ENCODE results near the gene ATP23. TPM values are rescaled to one million over a fixed set of nuclear protein-coding genes. Genes with fewer than 3 reads are reported as not detected.

ATP23 gene
- total RNA-seq, 2 donors from 2014 or later = 10.4 to 11.3 TPM

DNA sequence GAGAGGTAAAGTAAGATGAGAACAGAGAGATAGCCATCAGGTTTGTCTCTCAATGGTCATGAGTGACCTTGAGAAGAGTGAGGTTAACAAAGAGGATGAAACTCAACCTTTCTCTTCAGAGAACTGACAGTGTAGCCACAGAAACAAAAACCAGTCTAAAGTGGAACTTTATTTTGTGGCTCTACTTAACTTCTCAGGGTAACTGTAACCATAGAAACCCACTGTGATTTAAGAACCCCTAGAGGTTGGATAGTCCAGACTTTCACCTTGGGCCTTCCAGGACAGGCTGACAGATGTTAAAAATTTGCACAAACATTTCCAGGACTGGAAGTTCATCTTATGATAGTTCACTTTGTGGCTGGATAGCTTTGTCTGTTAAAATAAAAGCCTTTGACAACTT, 48.5 kb downstream of the ATP23 start:
- Mint-ChIP-seq H3K4me1 (peaks cover 4% of the 10 kb centered on the region), H3K27me3 (ENCODE audit: insufficient read depth) (no peaks in the 10 kb centered on the region), H3K27ac (no peak overlapping the region), H3K4me3 (no peak overlapping the region), H3K9me3 (peaks cover 9% of the 10 kb centered on the region), H3K36me3 (ENCODE audit: low read depth) (no peaks in the 10 kb centered on the region)
- Histone ChIP-seq H3K27me3 (ENCODE audit: control insufficient read depth, insufficient read depth, low read length, poor library complexity, severe bottlenecking) (no peaks in the 10 kb centered on the region), H3K4me1 (ENCODE audit: control insufficient read depth, insufficient read depth, low read length) (peaks cover 5% of the 10 kb centered on the region), H3K9ac (ENCODE audit: extremely low read depth, low read length, poor library complexity, severe bottlenecking) (no peak overlapping the region), H3K4me3 (ENCODE audit: low read length) (no peak overlapping the region), H3K27ac (ENCODE audit: low read depth, low read length) (no peak overlapping the region), H3K9me3 (ENCODE audit: control insufficient read depth, low read length) (peaks cover 12% of the 10 kb centered on the region), H3K36me3 (ENCODE audit: control insufficient read depth, insufficient read depth, low read length) (no peaks in the 10 kb centered on the region)
- TF ChIP-seq, protein P1, sequence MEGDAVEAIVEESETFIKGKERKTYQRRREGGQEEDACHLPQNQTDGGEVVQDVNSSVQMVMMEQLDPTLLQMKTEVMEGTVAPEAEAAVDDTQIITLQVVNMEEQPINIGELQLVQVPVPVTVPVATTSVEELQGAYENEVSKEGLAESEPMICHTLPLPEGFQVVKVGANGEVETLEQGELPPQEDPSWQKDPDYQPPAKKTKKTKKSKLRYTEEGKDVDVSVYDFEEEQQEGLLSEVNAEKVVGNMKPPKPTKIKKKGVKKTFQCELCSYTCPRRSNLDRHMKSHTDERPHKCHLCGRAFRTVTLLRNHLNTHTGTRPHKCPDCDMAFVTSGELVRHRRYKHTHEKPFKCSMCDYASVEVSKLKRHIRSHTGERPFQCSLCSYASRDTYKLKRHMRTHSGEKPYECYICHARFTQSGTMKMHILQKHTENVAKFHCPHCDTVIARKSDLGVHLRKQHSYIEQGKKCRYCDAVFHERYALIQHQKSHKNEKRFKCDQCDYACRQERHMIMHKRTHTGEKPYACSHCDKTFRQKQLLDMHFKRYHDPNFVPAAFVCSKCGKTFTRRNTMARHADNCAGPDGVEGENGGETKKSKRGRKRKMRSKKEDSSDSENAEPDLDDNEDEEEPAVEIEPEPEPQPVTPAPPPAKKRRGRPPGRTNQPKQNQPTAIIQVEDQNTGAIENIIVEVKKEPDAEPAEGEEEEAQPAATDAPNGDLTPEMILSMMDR (conservative IDR thresholded peaks at IDR 0.05) = no peak
- DNase-seq = no peak

DNA sequence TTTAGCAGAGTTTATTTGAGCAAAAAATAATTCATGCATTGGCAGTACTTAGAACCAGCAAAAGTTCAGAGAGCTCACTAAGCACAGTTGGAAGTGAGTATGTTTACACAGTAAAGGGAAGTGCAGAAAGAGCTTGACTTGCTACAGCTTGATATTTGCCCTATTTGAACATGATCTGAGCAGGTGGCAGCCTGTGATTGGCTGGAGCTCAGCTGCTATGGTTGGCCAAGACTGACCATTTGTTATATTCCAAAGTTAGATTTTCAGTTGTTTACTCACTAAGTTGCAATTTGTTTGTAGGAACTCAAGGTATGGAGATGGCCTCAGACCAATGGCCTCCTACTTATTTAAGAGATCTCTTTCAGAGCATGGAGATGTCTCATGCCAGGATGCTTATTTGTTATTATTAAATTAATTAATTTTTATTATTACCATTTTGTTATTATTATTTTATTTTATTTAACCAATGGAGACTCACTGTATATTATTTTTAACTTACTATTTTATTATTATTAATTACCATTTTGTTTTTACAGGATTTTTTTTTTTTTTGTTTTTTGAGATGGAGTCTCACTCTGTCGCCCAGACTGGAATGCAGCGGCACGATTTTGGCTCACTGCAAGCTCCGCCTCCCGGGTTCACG, 49.0 kb downstream of the ATP23 start:
- Mint-ChIP-seq H3K9me3 (peaks cover 9% of the 10 kb centered on the region), H3K36me3 (ENCODE audit: low read depth) (no peaks in the 10 kb centered on the region), H3K4me3 (no peak overlapping the region), H3K27me3 (ENCODE audit: insufficient read depth) (no peaks in the 10 kb centered on the region), H3K27ac (no peak overlapping the region), H3K4me1 (peaks cover 4% of the 10 kb centered on the region)
- H3K36me3 ChIP-seq (ENCODE audit: control insufficient read depth, insufficient read depth, low read length) = no peaks in the 10 kb centered on the region
- H3K27me3 ChIP-seq (ENCODE audit: control insufficient read depth, insufficient read depth, low read length, poor library complexity, severe bottlenecking) = no peaks in the 10 kb centered on the region
- 99 to 100% methylated on average over 4 to 6 of the region's 6 CpGs for WGBS, 2 experiments (ENCODE audit: insufficient coverage in 1 of 2, insufficient read length in 1 of 2)
- H3K4me1 ChIP-seq (ENCODE audit: control insufficient read depth, insufficient read depth, low read length) = peaks cover 5% of the 10 kb centered on the region
- H3K9me3 ChIP-seq (ENCODE audit: control insufficient read depth, low read length) = peaks cover 13% of the 10 kb centered on the region
- no peak overlapping the region for H3K9ac ChIP-seq (ENCODE audit: extremely low read depth, low read length, poor library complexity, severe bottlenecking)
- DNase-seq = no peak
- H3K4me3 ChIP-seq (ENCODE audit: low read length) = no peak overlapping the region
- TF ChIP-seq, protein P1 (conservative IDR thresholded peaks at IDR 0.05) = no peak
- no peak overlapping the region for H3K27ac ChIP-seq (ENCODE audit: low read depth, low read length)

GRCh38 chr12:57992001-57992400, 50.6 kb downstream of the ATP23 start:
- no peaks in the 10 kb centered on the region for H3K36me3 ChIP-seq (ENCODE audit: control insufficient read depth, insufficient read depth, low read length)
- no peak overlapping the region for H3K4me3 ChIP-seq (ENCODE audit: low read length)
- 95% methylated on average over 2 of the region's 2 CpGs; no CpG with 5 or more reads in 1 of the 2 experiments for WGBS, 2 experiments (ENCODE audit: insufficient coverage in 1 of 2, insufficient read length in 1 of 2)
- no peak overlapping the region for H3K9ac ChIP-seq (ENCODE audit: extremely low read depth, low read length, poor library complexity, severe bottlenecking)
- DNase-seq = no peak
- Mint-ChIP-seq H3K27ac (no peak overlapping the region), H3K4me3 (no peak overlapping the region), H3K36me3 (ENCODE audit: low read depth) (no peaks in the 10 kb centered on the region), H3K27me3 (ENCODE audit: insufficient read depth) (no peaks in the 10 kb centered on the region), H3K9me3 (peaks cover 20% of the 10 kb centered on the region), H3K4me1 (peaks cover 4% of the 10 kb centered on the region)
- TF ChIP-seq, protein P1 (conservative IDR thresholded peaks at IDR 0.05) = no peak
- H3K27me3 ChIP-seq (ENCODE audit: control insufficient read depth, insufficient read depth, low read length, poor library complexity, severe bottlenecking) = no peaks in the 10 kb centered on the region
- no peak overlapping the region for H3K27ac ChIP-seq (ENCODE audit: low read depth, low read length)
- peaks cover 5% of the 10 kb centered on the region for H3K4me1 ChIP-seq (ENCODE audit: control insufficient read depth, insufficient read depth, low read length)
- H3K9me3 ChIP-seq (ENCODE audit: control insufficient read depth, low read length) = peaks cover 30% of the 10 kb centered on the region

Measured in endodermal cell (in vitro differentiated cells).